Right atrium auricular region (tissue), 2 donors: ENCODE measurements around the gene SPTY2D1. TPM values are rescaled to one million over a fixed set of nuclear protein-coding genes. Genes with fewer than 3 reads are reported as not detected.
"Not testable (repeated sequence)": the region's sequence is repeated elsewhere in the genome, so short reads cannot be mapped to it uniquely, and the experiment has no call there.

Experiments used
- DNase-seq: peaks from one replicate; pipeline ENCODE4 v3.0.0-alpha.2; 2019; ENCODE audit warnings: low spot score
- H3K27ac ChIP-seq, 2 donors: fragments of 200-600 bp; sonication (generic); 1 replicate in 1 of 2; 2 replicates in 1 of 2; pipeline ENCODE4 v1.5.1; 2016 to 2019
- H3K27me3 ChIP-seq, 2 donors: fragments of 200-600 bp; sonication (generic); one replicate each; pipeline versions ENCODE4 v1.5.1 to v1.6.0; 2017 to 2019
- H3K36me3 ChIP-seq: fragments of 200-600 bp; sonication (generic); one replicate; pipeline ENCODE4 v1.5.1; 2016
- H3K4me1 ChIP-seq, 2 donors: fragments of 200-600 bp; sonication (generic); one replicate each; pipeline versions ENCODE4 v1.5.1 to v1.6.0; 2017 to 2019
- H3K4me3 ChIP-seq, 2 donors: fragments of 200-600 bp; sonication (generic); 1 replicate in 1 of 2; 2 replicates in 1 of 2; pipeline ENCODE4 v1.5.1; 2017 to 2019; ENCODE audit warnings: mild to moderate bottlenecking in 1 of 2, moderate library complexity in 1 of 2
- H3K9me3 ChIP-seq, 2 donors: fragments of 200-600 bp; sonication (generic); one replicate each; pipeline ENCODE4 v1.5.1; 2019
- total RNA-seq, 2 donors: library from RNA; depleted of rRNA; stranded (reverse); fragments of >200 nt; gene quantifications; one replicate each; pipeline ENCODE4 v1.1.0, GENCODE V29; 2016
- TF ChIP-seq, protein P1 (sequence below), 2 donors: fragments of 200-600 bp; sonication (generic); IDR thresholded peaks; one replicate each; pipeline ENCODE4 v1.5.1; 2019; ENCODE audit warnings: antibody characterized with exemption in 2 of 2

The SPTY2D1 gene
- total RNA-seq, 2 donors from 2014 or later = 9.2 to 15.3 TPM

DNA sequence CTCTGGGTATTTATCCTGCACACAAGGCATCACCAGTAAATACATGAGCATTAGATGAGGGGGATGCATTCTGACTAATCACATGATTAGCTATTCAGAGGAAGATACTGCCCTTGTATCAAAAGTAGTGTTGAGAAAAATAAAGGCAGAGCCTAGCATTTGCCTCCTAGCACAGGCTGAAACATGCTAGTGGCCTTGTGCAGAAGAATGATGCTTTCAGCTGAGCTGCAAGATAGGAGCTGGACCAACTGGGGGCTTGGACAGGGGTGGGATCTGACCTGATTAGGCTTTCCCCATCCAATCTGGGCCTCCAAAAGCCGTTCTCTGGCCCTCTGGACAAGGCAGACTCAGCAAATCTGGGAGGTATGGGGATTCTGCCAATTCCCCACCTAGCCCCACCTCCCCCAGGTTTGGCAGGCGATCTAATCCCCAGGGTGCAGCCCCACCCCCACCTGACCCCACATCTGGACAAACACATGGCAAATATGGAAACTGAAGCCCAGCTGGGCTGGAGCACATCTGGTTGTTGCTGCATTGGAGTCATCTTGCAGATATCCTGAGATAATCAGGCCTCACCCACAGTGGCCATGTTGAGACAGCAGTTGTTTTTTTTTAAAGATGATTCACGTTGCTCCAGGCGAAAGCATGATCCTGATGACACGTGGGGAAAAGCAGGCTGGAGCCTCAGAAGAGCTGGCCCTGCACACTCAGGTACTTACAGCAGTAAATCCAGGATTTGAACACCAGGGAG is 39.0 kb downstream of the SPTY2D1 start:
- Histone ChIP-seq H3K9me3 (no peaks in the 10 kb centered on the region), H3K27ac (no peak overlapping the region), H3K4me3 (no peak overlapping the region), H3K4me1 (peaks cover 0 to 11% of the 10 kb centered on the region in 2 donors), H3K36me3 (peaks cover 13% of the 10 kb centered on the region), H3K27me3 (no peaks in the 10 kb centered on the region)
- DNase-seq = no peak
- TF ChIP-seq, protein P1, sequence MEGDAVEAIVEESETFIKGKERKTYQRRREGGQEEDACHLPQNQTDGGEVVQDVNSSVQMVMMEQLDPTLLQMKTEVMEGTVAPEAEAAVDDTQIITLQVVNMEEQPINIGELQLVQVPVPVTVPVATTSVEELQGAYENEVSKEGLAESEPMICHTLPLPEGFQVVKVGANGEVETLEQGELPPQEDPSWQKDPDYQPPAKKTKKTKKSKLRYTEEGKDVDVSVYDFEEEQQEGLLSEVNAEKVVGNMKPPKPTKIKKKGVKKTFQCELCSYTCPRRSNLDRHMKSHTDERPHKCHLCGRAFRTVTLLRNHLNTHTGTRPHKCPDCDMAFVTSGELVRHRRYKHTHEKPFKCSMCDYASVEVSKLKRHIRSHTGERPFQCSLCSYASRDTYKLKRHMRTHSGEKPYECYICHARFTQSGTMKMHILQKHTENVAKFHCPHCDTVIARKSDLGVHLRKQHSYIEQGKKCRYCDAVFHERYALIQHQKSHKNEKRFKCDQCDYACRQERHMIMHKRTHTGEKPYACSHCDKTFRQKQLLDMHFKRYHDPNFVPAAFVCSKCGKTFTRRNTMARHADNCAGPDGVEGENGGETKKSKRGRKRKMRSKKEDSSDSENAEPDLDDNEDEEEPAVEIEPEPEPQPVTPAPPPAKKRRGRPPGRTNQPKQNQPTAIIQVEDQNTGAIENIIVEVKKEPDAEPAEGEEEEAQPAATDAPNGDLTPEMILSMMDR (IDR thresholded peaks at IDR 0.05) = no peak

DNA sequence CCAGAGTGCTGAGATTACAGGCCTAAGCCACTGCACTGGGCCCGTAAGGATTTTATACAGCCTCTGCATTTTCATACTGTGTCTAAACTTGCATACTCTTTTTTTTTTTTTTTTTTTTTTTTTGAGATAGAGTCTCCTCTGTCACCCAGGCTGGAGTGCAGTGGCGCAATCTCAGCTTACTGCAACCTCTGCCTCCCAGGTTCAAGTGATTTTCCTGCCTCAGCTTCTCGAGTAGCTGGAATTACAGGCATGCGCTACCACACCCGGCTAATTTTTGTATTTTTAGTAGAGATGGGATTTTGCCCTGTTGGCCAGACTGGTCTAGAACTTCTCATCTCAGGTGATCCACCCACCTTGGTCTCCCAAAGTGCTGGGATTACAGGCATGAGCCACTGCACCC is 40.1 kb downstream of the SPTY2D1 start:
- H3K27me3 ChIP-seq, H3K27ac ChIP-seq, H3K9me3 ChIP-seq, DNase-seq, H3K4me3 ChIP-seq: not testable (repeated sequence)
- peaks cover 0 to 22% of the 10 kb centered on the region in 2 donors for H3K4me1 ChIP-seq
- peaks cover 13% of the 10 kb centered on the region for H3K36me3 ChIP-seq

DNA sequence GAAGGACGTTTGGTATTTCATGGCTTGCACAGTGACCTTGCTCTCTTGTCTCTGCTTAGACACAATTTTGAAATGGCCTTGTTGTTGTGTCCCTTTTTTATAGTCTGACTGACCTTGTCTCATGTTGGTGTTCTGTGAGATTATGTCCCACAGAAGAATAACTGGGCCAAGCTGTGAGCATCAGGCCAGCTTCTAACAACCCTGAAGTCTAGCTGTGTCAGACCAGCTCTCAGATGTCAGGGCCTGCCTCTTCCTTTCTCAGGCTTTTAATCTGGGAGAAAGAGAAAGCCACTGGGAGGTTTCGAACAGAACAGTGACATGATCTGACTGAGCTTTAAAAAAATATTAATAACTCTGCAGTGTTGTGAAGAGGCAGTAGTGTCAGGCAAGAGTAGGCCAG is 43.6 kb downstream of the SPTY2D1 start:
- peaks cover 0 to 33% of the 10 kb centered on the region in 2 donors for H3K4me1 ChIP-seq
- H3K27me3 ChIP-seq = no peaks in the 10 kb centered on the region
- DNase-seq = no peak
- H3K36me3 ChIP-seq = peaks cover 1% of the 10 kb centered on the region
- H3K4me3 ChIP-seq = no peak overlapping the region
- peak overlapping the region; percentile 20 to 46 for H3K27ac ChIP-seq
- TF ChIP-seq, protein P1 (IDR thresholded peaks at IDR 0.05) = no peak
- H3K9me3 ChIP-seq = no peaks in the 10 kb centered on the region

DNA sequence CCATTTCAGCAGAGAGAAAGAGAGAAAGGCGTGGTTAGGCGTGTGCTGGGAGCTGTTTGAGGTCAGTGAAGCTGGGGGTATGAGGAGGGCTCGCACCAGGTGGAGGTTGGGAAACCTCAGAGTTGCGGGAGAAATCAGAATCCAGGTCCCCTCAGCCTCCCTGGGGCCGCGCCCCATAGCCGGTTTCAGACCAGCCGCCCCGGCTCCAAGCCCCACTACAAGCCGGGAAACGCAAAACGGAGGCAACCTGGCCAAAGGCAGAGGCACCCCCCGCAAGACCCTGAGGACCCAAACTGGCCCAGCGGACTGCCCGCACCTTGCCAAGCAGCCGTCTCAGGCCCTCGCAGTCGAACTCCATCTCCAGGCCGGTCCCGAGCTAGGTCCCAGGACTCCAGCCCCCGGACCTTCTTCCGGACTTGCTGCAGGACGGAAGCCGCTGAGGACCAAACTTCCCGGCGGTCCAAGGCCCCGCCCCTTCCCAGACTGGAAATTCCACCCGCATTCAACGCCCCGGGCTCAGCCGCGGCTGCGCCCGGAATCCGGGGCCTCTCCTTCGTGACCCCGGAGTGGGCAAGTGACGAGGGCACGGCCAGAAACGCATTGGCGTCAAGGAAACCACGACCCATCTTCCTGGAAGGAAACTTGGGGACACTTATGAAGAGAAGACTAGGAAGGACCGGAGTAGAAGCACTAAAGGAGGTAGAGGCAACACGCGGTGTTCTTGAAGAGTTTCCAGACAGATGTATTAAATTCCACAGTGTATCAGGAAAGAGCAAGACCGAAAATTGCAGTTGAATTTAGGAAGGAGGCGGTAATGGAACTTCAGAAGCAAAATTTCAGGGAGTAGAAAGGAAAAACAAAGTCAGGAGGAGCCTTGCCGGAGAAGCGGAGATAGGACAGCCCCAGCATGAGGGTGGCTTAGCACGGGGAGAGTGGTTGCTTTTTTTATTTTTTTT is 45.6 kb downstream of the SPTY2D1 start, which contains the start of gene UEVLD:
UEVLD (minus strand) TSS at position 438 of the 956 bp plus-strand sequence; CDS start at position 358, 80 bp downstream.
- no peaks in the 10 kb centered on the region for H3K36me3 ChIP-seq
- DNase-seq = peak; percentile 93
- TF ChIP-seq, protein P1 (IDR thresholded peaks at IDR 0.05) = no peak
- H3K27ac ChIP-seq = peak within 1 kb of the TSS; percentile 85 to 89
- H3K4me3 ChIP-seq = peak within 1 kb of the TSS; percentile 79 to 83
- H3K4me1 ChIP-seq = peaks cover 0 to 33% of the 10 kb centered on the region in 2 donors
- H3K9me3 ChIP-seq = no peaks in the 10 kb centered on the region
- H3K27me3 ChIP-seq = no peaks in the 10 kb centered on the region

DNA sequence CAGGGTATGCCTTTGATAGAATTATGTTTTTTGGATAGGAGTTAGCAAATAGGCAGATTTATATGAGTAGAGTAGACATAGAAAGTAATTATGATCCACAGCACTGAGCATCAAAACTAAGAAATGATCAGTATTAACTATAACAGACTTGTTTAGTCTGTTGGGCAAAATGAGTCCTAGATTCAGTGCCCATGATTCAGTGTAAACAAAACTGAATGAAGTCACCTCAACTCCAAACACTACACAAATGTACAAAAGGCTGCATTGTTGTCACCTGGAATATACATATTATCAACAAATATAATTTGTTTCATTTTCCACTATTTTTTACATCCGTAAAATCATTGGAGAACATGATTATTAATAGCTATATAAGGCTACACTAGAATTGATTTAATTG is 52.3 kb downstream of the SPTY2D1 start:
- H3K9me3 ChIP-seq = no peaks in the 10 kb centered on the region
- H3K4me1 ChIP-seq = no peaks in the 10 kb centered on the region
- TF ChIP-seq, protein P1 (IDR thresholded peaks at IDR 0.05) = no peak
- no peak for DNase-seq
- H3K4me3 ChIP-seq = no peak overlapping the region
- H3K27ac ChIP-seq = no peak overlapping the region
- H3K27me3 ChIP-seq = no peaks in the 10 kb centered on the region
- peaks cover 8% of the 10 kb centered on the region for H3K36me3 ChIP-seq
